Epithelial cell of esophagus (primary cell): ENCODE results near the gene PBXIP1.

Experiments
- DNase-seq: peaks from one replicate; pipeline ENCODE4 v3.0.0; 2010; ENCODE audit warnings: low read depth
- H3K4me3 ChIP-seq: 2 replicates; pipeline ENCODE4 v1.5.1; 2011; ENCODE audit warnings: mild to moderate bottlenecking, low read length, control low read depth
- CTCF ChIP-seq: IDR thresholded peaks from 2 replicates; pipeline ENCODE4 v1.5.1; 2011; ENCODE audit warnings: low read depth, mild to moderate bottlenecking, low read length, control low read depth, inconsistent platforms; ENCODE audit not compliant: insufficient read depth; ENCODE audit errors: missing control alignments

The PBXIP1 gene

GRCh38 chr1:154925335-154926170, 30.3 kb downstream of the PBXIP1 start:
- peak; percentile 61 for DNase-seq
- no peak for TF ChIP-seq CTCF
- H3K4me3 ChIP-seq: no peak overlapping the region

- no peak for DNase-seq
- no peak for TF ChIP-seq CTCF
- H3K4me3 ChIP-seq: no peak overlapping the region
These were observed 32.2 kb downstream of the PBXIP1 start for GRCh38 chr1:154923695-154924094.

- no peak for DNase-seq
- no peak for TF ChIP-seq CTCF
- H3K4me3 ChIP-seq: no peak overlapping the region
These were observed 42.6 kb downstream of the PBXIP1 start for GRCh38 chr1:154913273-154913672.

- H3K4me3 ChIP-seq: no peak overlapping the region
- TF ChIP-seq CTCF: no peak
- no peak for DNase-seq
These were observed 43.1 kb downstream of the PBXIP1 start for GRCh38 chr1:154912755-154913154.

- H3K4me3 ChIP-seq: no peak overlapping the region
- no peak for TF ChIP-seq CTCF
- no peak for DNase-seq
These were observed 44.0 kb downstream of the PBXIP1 start for GRCh38 chr1:154911691-154912550.

- no peak overlapping the region for H3K4me3 ChIP-seq
- peak; percentile 62 for DNase-seq
- no peak for TF ChIP-seq CTCF
These were observed 45.0 kb downstream of the PBXIP1 start for GRCh38 chr1:154910851-154911250.
